ENCODE data around the gene LRP2.
"Not testable (repeated sequence)": the region's sequence is repeated elsewhere in the genome, so short reads cannot be mapped to it uniquely, and the experiment has no call there.

LRP2 gene

DNA sequence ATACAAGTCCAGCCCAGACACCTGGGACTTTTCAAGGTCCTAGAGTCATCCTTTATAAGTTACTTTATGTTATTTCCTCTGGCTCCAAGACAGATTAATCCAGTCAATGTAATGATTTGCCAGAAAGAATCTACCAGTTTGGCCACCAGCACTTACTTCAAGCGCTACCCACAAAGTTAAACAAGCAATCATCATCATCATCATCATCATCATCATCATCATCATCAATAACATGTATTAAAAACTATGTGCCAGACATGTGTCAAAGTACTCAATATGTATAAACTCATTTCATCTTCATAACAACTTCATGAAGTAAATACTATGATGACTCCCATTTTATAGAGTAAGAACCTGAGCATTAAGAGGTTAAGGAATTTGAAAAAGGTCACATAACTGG is 64.3 kb downstream of the LRP2 start:
- DNase-seq = no peak

GRCh38 chr2:169294001-169294675 is 68.2 kb downstream of the LRP2 start:
- DNase-seq = no peak

GRCh38 chr2:169291517-169291916 is 70.8 kb downstream of the LRP2 start:
- DNase-seq = no peak

DNA sequence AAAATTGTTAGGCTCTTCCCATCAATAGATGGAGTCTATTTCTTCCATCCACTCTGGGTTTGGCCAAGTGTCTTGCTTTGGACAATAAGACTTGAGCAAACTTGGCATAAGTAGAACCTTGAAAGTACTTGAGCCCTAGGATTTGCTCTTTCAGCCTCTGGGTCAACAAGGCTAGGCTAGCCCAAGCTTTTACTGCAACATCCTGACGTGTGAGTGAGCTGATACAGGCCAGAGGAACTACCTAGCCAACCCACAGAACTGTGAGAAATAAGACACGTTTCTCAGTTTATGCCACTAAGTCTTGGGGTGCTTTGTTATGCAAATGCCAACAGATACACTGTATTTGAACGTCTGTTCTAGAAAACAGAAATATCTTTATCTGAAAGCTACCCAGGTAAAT is 71.9 kb downstream of the LRP2 start:
- no peak for DNase-seq

DNA sequence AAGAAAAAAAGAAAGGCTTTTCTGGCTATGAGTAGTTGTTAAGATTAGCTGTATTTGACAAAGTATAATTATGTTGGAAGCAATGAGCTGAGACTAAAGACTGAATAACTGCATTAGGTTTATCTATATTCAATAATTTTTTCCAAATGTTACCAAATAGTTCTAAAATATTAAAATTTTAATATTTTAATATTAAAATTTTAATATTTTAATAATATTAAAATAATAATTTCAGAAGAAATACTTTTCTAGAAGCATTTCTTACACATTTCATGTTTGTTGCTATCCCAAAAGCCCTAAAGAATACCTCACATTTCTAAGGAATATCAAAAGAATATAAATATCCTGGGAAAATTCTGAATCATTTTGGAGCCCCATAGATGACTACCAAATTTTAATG is 74.7 kb downstream of the LRP2 start:
- no peak for DNase-seq

GRCh38 chr2:169286624-169287231 is 75.6 kb downstream of the LRP2 start:
- no peak for DNase-seq

DNA sequence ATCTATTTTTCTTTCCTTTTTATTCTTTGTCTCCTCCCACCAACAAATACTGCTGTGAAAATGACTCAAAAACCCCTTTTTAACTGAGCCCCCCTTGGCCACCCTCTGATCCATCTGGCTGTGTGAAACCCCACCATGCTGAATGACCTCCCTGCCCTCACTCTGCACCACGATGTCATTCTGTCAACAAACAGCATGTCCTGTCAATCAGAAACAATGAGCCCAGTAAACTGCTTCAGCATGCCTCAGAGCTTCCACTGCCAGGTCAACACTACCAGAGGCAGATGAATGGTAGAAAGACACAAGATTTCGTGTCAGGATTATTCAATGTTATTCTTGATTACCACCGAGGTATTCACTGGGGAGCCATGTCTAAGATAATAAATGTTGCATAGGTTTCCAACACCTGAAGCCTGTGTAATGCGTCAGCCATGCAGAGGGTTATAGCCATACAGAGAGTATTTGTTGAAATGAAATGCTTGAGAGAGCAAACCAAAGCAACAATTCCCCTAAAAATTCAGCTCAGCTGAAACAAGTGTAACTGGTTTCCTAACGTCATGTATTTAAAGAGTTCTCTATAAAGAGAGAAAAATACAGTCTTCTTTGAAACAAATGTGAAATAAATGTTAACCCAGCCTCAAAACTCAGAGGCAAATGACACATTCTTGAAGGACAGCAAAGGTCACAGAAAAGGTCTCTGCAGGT is 76.7 kb downstream of the LRP2 start:
- no peak for DNase-seq

DNA sequence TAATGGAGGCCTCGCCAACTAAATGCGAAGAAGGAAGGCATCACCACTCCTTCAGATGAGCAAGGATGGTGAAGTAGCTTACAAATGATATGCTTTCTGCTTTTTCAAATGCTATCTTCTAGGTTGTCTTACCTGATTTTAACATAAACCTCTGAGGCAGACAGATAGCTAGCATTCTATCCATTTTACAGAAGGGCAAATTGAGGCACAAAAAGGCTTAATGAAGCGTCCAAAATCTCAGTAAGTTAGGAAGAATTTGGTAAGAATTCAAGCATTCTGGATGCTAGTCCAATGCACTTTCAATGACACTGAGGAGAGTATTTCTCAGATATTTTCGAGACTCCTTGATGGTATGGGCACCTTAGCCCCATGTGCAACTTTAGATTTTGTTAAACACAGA is 81.8 kb downstream of the LRP2 start:
- no peak for DNase-seq

DNA sequence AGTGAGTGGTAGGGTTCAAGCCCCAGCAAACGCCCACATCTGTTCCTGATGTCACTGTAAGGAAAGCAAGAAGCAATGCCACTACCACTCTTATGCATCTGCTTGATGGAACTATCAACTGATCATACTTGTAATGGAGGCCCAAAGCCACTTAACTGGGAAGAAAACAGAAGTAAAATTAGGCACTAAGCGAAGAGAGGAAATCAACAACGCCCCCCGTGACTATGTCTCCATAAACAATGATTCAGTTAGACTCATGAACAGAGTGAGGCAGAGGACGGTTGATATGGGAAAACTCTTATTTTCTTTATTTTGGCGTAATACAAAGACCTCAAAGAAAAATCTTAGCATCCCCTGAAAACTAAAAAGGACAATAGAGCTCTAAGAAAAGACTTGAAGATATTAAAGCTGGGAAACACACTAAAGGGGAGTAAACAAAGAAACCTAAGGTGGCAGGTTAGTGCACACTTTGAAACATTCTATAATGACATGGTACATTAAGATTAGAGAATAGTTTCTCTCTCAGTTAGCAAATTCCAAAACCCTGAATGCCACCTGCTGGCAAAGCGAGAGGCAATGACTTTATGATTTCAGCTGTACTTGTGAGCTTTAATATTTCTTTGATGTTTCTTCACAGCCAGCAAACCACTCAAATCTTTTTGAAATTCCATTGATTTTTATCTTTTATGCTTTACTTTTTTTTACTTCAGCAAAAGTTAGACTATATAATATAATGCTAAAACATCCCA is 86.5 kb downstream of the LRP2 start:
- DNase-seq = no peak

DNA sequence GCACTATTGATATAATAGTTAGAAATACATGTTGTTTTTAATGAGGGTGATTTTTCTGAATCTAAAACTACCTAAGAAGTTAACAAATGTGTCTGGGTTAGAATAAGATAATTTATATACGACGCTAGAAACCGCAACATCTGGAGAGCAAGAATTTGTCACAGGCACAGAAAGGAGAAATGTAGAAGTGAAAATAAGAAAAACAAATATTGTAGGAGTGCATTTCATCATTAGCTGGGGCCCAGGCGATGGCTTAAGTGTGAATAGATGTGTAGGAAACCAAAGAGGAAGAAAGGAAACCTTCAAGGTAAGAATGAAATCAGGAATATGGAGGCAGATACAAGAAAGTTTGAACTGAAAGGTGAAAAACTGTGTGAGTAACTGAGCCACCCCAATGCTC is 90.3 kb downstream of the LRP2 start:
- no peak for DNase-seq

DNA sequence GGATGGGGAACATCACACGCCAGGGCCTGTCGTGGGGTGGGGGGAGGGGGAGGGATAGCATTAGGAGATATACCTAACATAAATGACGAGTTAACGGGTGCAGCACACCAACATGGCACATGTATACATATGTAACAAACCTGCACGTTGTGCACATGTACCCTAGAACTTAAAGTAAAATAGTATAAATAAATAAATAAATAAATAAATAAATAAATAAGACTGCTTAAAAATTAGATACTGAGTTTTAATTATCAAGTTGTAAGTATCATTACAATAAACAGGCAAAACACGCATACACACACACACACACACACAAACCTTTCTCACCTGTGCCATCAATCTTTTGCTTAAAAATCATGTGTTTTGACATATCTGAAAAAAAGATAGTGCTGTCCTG is 91.8 kb downstream of the LRP2 start:
- not testable (repeated sequence) for DNase-seq

GRCh38 chr2:169265591-169265990 is 96.7 kb downstream of the LRP2 start:
- DNase-seq = no peak

DNA sequence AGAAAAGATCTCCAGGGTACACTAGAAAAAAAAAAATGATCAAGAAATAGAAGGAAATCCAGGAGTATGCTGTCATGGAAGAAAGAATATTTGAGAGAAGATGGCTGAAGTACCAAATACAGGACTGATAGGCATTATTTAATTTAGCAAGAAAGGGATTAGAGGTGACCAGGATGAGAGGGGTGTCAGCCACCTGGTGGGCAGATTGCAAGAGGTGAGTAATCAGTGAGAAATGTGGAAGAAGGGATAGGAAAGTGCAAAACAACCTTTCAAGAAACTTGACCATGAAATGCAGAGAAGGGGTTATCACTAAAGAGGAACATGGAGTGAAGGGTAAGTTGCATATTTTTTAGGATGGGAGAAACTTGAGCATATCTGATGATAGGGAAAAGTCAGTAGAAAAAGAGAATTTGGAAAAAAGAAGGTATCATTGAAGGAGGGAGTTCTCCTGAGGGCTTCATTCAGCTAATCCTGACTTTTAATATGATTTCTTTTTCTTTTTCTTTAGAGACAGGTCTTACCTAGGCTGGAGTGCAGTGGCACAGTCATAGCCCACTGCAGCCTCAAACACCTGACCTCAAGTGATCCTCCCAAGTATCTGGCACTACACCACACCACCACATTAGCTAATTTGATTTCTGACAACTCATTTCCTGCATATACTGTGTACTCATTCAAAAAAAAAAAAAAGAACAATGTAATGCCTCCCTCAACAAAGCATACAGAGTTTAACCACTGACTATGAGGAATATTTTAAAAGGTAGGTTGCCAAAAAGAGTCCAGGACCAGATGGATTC is 101.3 kb downstream of the LRP2 start:
- no peak for DNase-seq

- peak; percentile 2 for DNase-seq
Measured at GRCh38 chr2:169260246-169260645, 102.1 kb downstream of the LRP2 start.

GRCh38 chr2:169259402-169259801 is 102.9 kb downstream of the LRP2 start:
- DNase-seq = no peak

GRCh38 chr2:169258045-169258601 is 104.2 kb downstream of the LRP2 start:
- DNase-seq = no peak

- DNase-seq = no peak
Measured at GRCh38 chr2:169254774-169255173, 107.6 kb downstream of the LRP2 start.

- no peak for DNase-seq
Measured at GRCh38 chr2:169247211-169247610, 115.1 kb downstream of the LRP2 start.

DNA sequence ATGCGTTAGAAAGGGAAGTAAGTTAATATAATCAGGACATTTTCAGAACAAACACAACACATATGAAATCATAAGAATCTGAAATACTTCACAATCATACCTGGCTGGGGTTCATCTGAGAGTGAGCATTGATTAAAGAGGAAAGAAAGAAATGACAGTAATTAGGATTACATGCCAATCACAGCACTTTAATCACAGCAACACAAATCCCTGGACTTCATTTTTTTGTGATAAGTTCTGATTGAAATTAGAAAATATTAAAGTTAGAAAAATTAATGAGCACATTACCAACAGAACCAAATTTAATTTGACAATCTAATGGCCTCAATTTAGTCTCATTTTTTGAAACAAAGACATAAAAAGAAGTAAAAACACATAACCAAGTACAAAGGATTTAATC is 121.9 kb downstream of the LRP2 start:
- no peak for DNase-seq

- DNase-seq = no peak
Measured at GRCh38 chr2:169237939-169238338, 124.4 kb downstream of the LRP2 start.

DNA sequence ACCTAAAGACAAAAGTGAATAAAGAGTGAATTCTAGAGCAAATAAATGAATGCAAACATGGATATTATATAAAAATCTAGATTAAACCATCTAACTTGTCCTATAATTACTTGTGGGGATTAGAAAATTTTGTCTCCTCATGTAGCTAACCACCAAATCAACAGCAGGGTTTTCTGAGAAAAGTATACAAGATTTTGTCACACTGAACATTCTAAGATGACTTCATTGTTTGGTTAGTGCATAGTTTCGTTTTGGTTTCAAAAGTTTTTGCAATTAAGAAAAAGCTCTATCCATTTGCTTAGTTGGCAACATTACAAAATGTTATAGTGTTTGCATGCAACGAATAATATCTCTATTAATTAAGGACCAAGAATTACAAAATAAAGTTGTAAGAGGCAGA is 125.0 kb downstream of the LRP2 start:
- DNase-seq = no peak

- no peak for DNase-seq
Measured at GRCh38 chr2:169232551-169233154, 129.7 kb downstream of the LRP2 start.
